LHCN-M2 (cell line): ENCODE data around the gene MEGF11. TPM values are rescaled to one million over a fixed set of nuclear protein-coding genes. Genes with fewer than 3 reads are reported as not detected.

Experiments
- DNase-seq: peaks from one replicate; pipeline ENCODE4 v3.0.0-alpha.2; 2012; ENCODE audit warnings: low read depth
- total RNA-seq: library from RNA; depleted of rRNA; stranded (reverse); fragments of >200 nt; gene quantifications from 2 replicates; pipeline ENCODE4 v1.2.3, GENCODE V29; 2014

Gene MEGF11
- total RNA-seq, 1 experiment from 2014 or later = not detected

DNA sequence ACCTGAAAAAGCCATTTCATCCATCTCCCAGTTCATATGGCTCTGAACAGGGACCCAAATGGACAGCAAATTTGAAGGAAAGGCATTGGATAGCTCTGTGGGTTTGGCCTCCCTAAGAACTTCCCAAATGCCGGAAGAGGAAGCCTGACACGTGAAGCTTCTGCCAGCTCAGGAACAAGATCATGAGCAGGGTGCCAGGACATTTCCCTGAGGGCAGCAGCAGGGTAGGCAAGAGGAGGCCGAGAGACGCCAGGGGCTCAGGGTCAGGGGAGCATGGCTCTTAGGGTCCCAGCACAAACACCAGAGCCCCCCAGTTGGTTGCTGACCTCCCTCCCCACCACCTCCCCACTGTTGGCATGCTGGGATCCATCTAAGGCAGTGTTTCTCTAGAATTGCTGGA, 187.5 kb downstream of the MEGF11 start:
- no peak for DNase-seq

DNA sequence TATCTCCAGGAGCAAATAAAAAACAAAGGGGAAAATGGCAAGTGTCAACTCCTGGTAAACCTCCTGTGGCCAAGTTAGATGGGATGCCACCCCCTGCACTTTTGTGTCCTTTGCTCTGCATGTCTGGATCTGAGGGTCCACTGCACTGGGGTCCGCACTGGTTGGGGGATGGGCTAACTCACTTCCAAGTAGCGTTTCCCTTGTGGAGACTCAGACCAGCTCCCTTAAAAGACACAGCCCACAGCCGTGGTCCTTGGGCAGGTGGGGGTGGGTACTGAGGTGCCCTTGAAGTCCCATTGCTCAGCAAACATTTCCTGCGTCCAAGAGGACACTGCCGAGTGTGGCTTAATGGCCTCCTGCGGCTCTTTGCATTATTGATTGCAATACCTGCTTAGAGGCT, 188.2 kb downstream of the MEGF11 start:
- DNase-seq = no peak

DNA sequence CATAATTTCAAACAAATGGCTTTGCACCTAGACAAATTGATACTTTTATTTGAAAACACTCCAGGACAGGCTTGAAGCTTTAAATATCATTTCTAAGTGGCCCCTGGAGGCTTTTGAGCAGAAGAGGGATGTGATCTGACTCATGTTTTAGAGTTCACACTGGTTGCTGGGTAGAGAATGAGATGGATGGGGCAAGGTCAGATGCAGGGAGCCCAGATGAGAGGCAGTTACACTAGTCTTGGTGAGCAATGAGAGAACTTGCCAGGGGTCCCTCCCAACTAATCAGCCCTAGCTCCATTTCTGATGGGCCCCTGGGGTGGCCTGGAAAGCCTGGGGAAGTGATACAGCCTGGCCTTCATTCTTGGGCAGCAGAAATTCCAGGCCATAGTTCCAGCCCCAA, 190.4 kb downstream of the MEGF11 start:
- no peak for DNase-seq

DNA sequence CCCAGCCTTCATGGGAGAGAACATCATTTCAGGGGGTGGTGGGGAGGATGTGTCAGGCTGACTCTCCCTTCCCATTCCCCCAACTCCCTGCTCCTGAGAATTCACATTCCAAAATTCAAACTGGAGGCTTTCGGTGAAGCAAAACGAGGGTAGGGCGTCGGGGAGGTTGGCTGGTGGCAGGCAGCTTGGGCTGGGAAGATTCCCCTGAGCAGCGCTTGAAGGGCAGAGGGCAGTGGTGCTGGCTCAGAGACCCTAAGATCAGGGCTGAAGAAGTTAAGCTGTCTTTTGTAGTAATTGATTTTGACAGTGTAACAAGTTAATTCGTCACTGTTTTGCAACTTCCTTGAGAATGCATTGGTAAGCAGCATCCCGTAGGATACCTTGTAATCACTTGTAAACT, 196.5 kb downstream of the MEGF11 start:
- no peak for DNase-seq

DNA sequence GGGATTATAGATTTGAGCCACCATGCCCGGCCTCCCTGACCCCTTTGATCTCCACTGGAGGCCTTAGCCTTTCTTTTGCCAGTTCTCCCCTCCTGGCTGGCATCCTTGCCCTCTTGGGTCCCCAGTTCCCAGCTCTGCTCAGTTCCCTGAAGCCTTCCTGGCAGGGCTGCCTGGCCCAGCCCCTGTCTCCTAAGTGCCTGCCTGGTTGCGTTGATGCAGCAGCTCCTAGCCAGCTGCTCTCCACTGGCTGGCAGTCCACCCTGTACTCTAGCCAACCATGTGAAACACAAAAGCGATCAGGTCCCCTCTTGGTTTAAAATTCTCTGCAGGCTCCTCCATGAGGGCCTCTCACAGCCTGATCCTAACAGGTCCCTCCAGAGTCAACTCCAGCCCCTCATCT, 199.6 kb downstream of the MEGF11 start:
- no peak for DNase-seq

DNA sequence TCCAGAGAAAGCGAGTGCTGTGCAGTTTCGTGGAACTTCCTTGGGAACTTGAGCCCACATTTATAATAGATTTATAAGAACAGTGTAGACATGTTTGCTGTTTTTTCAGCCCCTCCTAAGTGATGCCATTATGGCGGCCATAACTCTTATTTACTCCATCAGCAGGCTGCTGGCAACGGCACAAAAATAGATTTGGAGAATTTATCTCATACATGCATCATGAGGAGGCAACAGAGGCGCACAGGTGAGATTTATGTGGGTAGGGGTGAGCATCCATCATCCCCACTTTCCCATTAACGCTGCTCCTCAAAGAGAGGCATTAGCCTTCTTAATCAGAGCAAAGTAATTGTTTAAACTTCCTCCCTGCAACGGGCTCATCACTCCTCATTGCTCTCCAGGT, 201.7 kb downstream of the MEGF11 start:
- DNase-seq = no peak

DNA sequence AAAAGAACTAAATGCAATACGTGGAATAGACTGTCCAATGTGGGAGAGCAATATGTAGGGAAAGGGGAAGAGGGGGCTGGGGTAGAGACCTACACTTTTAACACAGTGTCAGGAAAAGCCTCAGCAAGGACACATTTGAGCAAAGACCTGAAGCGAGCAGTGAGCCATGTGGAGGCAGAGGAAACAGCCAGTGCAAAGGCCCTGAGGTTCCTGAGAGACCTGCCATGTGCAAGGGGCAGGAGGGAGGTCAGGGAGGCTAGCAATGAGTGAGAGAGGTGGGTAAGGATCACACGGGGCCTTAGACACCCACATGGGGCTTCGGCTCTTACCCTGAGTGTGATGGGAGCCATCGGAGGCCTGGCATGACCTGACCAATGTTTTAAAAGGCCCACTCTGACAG, 203.3 kb downstream of the MEGF11 start:
- DNase-seq = no peak

DNA sequence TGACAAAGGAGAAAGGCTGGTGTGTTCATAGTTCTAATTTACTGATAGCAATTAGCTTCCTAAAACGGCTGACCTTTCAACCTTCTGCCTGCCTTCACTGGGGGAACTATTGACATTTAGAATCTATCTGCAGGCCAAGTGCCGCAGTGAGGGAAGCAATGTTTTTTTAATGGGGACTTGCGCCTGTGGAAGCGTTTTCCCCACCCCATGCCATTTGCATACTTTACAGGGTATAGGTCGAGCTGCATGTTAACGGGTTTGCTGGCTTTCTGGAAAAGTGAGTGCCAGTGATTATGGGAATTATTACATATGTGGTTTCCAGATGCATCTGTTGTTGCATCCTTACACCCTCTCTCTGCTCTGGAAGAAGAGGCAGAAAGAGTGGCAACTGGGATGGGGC, 204.2 kb downstream of the MEGF11 start:
- DNase-seq = no peak

DNA sequence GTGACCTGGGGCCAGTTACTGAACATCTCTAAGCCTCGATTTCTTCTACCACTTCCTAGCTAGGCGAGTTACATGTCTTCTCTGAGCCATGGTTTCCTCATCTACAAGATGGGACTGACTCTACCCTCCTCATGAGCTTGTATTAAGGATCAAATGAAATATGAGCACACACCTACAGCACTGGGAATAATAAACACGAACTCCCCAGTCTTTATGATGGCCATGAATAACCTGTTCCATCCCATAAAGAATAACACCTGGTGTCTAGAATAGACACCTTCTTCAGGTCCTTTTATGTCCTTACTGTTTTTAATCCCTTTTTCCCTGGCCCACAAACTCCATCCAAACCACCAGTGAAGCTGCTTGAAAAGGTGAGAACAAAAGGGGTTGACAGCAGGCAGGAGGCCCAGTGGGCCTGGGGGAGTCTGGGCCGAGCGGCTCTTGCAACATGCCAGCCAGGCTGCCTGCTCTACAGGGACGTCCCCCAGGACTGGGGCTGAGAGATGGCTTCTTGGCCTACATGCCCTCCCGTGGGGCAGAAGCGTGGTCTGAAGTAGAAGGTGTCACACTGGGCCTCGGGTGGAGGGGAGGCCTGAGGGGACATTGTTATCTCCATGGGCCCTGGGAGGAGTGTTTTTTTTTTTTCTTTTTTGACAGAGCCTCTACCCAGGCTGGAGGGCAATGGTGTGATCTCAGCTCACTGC, 206.1 kb downstream of the MEGF11 start:
- DNase-seq = no peak

DNA sequence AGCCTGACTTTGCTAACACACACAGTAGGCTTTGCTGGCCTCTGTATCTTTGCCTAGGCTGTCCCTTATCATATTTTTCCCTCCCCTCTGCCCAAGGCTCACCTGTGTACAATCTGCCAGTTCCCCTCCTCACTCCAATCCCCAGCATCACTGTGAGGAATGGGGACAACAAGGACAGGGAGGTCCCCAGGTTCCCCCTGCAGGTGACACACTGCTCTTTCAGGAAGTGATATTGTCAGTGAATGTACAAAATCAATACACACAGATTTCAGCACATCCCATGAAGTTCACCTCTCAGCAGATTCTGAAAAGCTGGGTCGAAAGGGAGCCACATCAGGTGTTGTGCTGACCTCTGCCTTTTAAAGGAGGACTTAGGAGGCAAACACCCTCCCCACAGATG, 206.8 kb downstream of the MEGF11 start:
- DNase-seq = no peak

DNA sequence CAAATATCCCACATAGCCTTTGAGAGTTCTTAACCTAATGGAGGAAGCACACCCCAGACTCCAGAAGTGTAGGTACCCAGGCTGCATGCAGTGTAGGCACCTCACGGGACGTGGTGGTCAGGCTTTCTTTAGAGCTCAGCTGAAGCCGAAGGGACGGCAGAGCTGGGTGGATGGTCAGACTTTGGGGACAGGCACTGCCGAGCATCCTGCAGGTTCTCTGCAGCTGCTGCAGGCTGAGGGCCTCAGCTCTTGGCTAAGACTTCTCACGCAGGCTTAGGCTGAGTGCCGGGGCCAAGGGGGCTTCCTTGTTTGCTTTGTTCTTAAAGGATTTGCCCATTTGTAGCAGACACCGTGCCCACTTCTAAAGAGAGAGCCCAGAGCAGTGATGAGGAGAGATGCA, 207.2 kb downstream of the MEGF11 start:
- DNase-seq = no peak

DNA sequence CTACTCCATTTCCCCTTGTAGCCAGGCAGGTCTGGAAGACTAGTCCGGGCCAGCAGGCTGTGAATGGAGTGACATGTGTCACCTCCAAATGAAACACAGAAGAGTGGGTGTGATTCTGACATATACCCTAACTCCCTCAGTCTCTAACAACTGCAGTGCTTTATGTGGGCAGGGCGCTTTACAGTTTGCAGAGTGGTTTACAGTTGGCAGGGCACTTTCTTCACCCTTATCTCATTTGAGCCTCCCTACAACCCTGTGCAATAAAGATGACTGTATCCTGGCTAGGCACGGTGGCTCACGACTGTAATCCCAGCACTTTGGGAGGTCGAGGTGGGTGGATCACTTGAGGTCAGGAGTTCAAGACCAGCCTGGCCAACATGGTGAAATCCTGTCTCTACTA, 208.0 kb downstream of the MEGF11 start:
- no peak for DNase-seq

DNA sequence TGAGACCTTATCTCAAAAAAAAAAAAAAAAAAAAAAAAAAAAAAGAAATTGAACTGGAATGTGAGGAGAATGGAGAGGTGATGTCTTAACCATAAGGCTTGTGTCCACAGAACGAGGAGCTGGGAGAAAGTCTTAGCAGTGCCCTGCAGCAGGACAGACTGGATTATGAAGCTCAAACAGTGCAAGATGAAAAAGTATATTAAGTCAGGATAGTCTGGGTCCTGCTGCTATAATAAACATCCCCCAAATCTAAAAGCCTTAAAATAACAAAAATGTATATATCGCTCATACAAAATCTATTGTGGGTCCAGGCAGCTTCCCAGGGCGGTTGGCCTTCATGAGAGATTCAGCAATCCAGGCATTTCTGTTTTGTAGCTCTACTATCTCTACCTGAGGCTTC, 208.7 kb downstream of the MEGF11 start:
- no peak for DNase-seq

DNA sequence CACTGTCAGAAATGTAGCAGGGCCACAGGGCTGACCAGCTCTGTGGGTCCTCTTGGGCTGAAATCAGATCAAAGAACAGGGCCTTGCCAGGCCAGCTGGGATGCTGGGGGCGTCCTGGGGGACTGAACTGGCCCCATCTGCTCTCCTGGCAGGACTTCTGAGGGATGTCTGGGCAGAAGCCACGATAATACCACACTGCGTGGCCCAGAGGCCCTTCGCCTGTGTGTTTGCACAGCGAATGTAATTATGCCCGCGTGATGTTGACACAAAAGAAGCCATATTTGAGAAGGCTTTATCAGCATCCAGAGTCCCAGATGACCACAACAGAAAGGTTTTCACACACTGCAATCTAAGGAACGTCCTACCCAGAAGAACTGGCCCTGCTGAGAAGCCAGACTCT, 210.3 kb downstream of the MEGF11 start:
- no peak for DNase-seq

DNA sequence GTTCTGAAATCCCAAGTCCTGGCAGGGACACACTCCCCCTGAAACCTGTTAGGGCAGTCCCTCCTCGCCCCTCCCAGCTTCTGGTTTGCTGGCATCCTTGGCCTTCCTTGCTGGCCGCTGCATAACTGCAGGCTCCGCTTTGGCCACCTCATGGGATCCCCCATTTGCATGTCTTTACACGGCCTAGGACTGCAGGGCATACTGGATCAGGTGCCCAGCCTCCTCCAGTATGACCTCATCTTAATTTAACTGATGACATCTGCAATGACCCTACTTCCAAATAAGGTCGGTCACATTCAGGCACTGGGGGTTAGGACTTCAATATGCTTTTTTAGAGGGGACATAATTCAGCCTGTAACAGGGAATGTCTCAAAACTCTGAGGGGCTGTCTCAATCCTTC, 210.9 kb downstream of the MEGF11 start:
- no peak for DNase-seq

DNA sequence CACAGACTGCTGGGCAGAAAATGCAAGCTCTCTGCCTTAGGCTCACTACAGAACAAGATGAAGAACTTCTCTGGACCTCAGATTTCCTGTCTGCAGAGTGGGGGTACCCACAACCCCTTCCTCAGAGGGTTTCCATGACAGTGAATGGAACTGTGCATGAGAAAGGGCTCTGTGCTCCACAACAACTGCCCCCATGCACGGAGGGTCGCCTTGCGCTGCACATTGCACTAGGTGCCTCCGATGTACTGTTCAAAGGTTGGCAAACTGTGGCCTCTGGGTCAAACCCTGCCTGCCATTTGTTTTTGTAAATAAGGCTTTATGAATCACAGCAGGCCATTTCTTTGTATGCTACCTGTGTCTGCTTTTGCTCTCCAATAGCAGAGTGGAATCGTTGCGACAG, 212.3 kb downstream of the MEGF11 start:
- no peak for DNase-seq

DNA sequence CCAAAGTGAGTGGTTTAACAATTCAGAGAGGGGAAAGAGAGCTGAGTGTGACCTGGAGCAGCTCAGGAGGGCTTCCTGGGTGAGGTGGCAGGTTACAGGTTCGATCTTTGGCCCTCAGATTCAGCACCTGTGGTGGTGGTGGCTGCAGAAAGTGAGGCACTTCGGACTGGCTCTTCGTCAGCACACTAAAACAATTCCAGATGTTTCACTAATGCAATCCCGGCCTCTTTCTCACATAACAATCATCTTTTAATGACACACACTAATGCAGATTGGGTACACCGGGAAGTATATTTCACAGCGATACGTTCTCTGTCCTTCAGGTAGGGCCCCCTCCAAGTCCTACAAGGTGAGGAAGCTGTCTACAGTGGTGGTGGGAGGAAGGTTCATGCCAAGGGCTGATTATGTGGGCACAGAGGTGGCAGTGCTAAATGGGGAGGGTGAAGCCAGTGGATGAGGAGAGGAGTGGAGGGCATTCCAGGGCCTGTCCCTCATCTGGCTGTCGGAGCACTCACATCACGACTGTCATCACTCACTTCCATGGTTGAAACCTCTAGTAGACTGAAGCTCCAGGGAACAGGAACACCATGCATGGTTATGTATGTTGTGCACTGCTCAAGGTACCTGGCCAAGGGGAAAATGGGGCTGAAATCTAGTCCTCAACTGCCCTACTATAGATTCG, 213.2 kb downstream of the MEGF11 start:
- DNase-seq = no peak

DNA sequence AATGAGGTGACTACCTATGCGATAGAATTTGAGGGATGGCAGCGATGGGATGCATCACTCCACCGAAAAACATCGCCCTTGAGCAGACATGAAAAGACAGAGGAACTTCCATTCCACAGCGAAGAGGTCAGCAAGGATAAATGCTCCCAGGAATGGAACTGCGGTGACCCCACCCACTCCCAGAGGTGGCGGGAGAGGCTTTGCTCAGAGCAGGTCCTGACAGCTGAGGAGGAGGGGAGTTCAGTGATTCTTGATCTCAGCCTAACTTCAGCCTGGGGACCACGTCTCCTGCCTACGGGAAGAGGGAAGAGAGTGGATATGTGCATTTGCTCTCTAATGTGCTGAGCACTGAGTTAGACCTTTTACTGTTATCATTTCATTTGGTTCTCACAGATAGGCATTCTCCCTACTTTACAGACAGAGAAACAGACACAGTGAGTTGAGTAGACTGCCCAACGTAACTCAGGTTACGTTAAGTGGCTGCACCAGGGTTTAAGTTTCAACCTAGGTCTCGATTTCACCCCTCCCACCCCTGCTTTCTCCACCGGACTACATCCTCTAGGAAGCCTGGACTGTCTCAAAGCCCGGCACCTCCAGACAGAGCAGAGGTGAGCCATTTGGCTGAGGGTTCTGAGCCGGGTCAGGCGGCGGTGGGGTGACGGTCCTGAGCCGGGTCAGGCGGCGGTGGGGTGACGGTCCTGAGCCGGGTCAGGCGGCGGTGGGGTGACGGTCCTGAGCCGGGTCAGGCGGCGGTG, 214.3 kb downstream of the MEGF11 start:
- DNase-seq = no peak

DNA sequence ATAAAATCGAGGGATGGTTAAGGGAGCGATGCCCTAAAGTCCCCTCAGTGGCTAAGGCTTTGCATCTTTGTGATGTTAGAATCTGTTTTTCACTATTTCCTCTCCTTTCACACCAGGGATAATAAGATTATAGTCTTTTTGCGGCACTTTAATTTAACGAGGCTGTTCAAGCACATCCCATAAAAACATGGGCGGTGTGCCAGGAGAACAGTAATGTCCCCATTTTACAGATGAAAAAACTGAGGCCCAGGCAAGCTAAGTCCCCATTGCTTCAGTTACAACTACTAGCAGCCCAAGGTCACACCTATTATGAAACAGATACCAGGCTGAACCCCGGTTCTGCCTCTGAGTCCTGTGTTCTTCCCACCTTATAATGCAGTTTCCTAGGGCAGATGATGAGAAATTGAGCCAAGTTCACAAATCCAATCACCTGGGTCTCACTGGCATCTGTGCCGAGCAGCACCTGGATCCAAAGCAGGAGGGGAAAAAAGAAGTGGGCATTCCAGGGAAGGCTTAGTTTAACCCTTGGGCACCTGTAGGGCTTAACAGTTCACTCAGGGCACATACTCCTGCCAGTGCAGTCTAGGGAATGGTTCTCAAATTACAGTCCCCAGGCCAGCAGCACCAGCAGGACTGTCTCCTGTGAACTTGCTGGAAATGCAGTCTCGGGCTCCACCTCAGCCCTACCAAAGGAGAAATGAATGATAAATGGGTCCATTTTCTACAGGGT, 215.0 kb downstream of the MEGF11 start:
- DNase-seq = no peak

DNA sequence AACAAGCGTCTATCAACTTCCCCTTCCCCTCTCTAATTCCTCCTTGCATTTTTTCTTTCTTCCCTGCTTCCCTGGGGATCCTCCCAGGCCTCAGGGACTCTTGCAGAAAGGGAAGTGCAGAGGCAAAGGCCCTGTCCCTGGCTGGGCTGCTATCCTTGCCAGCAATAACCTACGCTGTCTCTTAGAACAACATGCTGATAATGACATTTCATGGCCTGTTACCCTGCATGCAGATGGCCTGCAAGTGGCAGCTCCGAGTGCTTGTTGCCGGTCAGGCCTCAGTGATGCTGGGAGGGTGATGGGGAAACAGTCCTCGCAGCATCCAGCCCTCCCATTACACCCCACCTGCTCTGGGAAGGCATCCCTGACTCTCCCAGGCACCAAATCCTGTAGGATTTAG, 216.7 kb downstream of the MEGF11 start:
- no peak for DNase-seq

DNA sequence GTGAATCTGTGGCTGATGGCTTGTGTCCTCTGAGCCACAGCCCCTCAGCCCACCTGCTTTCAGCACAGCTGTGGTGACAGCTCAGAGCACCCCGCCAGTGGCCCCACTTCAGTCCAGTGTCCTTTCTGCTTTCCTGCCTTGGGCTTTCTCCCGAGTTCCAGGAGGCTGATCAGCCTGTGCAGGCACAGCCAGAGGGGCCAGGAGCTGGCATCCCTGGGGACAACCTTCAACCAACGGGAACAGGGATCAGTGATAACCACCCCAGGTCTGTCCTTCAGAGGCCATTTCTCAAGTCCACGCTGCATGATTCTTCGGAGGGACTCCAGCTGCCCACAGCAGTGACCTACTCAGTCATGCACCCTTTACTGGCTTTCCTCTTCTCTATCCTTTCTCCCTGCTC, 217.6 kb downstream of the MEGF11 start:
- DNase-seq = no peak

DNA sequence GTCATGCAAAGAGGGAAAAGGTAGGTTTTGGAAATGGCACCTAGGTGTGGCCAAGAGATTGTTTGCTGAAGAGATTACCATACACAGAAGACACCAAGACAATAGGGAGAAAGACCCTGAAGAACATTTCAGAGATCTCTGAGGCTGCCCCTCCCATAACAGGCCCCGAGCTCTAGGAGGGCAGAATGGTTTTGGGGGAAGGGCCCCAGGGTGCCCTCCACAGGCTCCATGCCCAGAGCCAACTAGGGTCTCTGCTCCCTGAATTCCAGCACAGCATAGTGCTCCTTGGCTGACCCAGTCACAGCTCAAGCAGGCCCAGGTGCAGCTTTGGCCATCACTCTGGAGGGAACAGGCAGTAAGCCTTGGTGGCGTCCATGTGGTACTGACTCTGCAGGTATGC, 220.4 kb downstream of the MEGF11 start:
- no peak for DNase-seq
